GM18868 (cell line): ENCODE measurements around the gene SLC8A2.

Experiments
- ATAC-seq: cut with Tn5 transposase; IDR thresholded peaks from one replicate; pipeline ENCODE4 v1.9.1; 2021; ENCODE audit warnings: mild to moderate bottlenecking, moderate library complexity; ENCODE audit not compliant: unreplicated experiment

The SLC8A2 gene

GRCh38 chr19:47432091-47432490, 39.6 kb downstream of the SLC8A2 start:
- ATAC-seq: no peak

- ATAC-seq: no peak
These were observed 41.5 kb downstream of the SLC8A2 start for GRCh38 chr19:47430041-47430802.

- ATAC-seq: no peak
These were observed 42.4 kb downstream of the SLC8A2 start for GRCh38 chr19:47429140-47429793.

- ATAC-seq: no peak
These were observed 43.4 kb downstream of the SLC8A2 start for GRCh38 chr19:47428177-47428894.

DNA sequence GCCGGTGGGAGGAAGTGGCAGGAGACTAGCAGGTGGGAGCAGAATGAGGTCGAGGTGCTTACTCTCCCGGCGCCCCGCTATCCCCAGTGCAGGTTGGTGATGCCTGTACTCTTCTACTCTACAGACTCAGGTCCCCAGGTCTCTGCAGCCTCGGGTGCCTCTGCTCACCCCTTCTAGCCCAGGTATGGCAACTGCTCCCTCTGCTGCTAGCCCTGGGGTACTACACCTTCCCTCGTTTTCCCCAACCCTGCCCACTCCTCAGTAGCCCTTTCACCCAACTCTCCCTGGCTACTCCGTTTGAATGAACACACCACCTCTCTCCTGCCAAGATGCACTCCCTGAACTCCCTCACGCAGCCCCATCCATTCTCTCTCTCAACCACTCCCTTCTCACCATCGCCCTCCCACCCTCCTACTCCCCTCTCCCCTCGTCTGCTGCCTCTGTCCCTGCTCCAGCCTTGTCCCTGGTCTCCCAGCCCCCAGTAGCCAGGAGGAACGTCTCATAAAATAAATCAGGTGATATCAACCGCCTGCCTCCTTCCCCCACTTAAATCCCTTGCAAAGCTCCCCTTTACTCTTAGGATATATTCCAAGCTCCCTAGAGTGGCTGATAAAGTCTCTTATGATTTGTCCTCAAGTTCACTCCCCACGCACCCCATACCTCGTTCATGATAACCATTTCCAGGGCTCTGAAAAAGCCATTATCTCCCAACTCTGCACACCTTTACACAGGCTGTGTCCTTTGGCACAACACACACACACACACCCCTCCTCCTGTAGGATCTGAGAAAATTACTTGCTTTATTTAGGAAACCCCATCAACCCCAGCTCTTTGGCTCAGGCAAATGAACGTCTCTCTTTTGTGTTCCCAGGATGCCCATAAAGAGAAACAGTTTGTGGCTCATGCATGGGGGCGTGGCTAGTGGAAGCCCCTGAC, 44.2 kb downstream of the SLC8A2 start:
- ATAC-seq: no peak

GRCh38 chr19:47423203-47423882, 48.4 kb downstream of the SLC8A2 start:
- no peak for ATAC-seq

DNA sequence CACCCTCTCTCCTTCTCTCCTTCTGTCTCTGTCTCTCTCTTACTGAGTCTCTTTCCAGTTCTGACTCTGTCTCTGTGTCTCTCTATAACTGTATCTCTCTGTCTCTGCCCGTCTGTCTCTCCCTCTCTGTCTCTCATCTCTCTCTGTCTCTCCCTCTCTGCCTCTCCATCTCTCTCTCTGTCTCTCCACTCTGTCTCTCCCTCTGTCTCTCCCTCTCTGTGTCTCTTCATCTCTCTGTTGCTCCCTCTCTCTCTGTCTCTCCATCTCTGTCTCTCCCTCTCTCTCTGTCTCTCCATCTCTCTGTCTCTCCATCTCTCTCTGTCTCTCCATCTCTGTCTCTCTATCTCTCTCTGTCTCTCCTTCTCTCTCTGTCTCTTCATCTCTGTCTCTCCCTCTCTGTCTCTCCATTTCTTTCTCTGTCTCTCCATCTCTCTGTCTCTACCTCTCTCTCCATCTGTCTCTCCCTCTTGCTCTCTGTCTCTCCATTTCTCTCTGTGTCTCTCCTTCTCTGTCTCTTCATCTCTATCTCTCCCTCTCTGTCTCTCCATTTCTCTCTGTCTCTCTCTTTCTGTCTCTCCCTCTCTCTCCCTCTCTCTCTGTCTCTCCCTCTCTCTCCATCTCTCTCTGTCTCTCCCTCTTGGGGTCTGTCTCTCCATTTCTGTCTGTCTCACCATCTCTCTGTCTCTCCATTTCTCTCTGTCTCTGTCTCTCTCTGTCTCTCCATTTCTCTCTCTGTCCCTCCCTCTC, 49.1 kb downstream of the SLC8A2 start:
- ATAC-seq: no peak

GRCh38 chr19:47421844-47422395, 49.8 kb downstream of the SLC8A2 start:
- ATAC-seq: no peak

DNA sequence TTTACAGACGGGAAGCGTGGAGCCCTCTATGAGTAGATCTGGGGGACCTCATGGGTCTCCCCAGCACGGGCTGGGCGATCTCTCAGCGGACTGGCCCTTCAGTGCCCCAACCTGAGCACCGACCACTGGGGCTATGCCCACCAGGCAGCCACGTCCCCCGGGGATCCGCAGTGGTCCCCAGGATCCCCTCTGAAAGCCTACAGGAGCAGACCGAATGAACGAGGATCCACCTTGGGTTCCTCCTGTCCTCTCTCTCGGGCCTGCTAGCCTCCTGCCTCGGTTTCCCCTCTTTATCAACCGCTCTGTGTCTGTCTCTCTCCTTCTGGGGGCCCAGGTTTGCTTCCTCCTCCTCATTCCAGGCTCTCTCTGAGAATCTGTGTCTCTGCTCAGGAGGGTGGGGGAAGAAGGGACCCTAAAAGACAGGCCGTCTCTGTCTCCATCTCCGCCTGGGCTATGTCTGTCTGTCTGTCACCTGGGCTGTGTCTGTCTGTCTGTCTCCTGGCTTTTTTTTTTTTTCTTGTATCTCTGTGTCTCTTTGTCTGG, 50.4 kb downstream of the SLC8A2 start:
- no peak for ATAC-seq

- no peak for ATAC-seq
These were observed 51.9 kb downstream of the SLC8A2 start for GRCh38 chr19:47419789-47420188.

DNA sequence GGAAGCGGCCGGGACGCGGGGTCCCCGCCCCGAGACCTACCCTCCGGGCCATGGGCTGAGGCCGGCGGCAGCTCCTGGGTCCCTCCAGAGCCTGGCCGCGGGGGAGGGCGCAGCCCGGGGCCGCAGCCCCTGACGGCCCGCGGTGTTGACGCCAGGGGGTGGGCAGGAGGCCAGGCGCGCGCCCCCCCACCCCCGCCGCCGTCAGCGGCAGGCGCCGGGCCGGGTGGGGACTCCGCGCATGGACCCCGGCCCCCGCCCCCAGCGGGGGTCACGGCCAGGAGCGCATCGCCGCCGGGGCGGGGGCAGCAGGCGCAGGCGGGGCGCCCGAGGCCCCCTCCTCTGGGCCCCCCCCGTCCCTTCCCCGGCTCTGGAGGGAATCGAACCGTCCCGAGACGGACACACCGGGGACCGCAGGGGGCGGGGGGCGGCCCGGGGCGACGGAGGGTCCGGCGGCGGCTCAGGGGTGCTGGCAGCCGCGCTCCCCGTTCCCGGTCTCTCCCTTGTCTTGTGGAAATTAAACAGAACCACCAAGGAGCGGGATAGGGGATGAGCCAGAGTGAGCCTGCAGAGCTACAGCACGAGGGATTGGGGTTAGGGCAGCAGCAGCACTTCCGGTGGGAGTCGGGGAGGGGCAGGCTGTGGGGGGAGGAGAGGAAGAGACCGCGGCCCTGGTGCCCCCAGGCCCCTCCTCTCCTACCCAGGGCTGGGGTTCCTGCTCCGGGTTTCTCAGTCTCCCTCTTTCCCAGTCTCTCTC, 52.5 kb downstream of the SLC8A2 start, which contains the start of gene MEIS3:
Gene MEIS3 (minus strand): TSS at position 498 of the 754 bp plus-strand sequence. CDS start 446 bp downstream, at position 52.
- ATAC-seq: no peak

- ATAC-seq: no peak
These were observed 53.0 kb downstream of the SLC8A2 start for GRCh38 chr19:47418692-47419029.

- ATAC-seq: no peak
These were observed 53.7 kb downstream of the SLC8A2 start for GRCh38 chr19:47417746-47418691.

DNA sequence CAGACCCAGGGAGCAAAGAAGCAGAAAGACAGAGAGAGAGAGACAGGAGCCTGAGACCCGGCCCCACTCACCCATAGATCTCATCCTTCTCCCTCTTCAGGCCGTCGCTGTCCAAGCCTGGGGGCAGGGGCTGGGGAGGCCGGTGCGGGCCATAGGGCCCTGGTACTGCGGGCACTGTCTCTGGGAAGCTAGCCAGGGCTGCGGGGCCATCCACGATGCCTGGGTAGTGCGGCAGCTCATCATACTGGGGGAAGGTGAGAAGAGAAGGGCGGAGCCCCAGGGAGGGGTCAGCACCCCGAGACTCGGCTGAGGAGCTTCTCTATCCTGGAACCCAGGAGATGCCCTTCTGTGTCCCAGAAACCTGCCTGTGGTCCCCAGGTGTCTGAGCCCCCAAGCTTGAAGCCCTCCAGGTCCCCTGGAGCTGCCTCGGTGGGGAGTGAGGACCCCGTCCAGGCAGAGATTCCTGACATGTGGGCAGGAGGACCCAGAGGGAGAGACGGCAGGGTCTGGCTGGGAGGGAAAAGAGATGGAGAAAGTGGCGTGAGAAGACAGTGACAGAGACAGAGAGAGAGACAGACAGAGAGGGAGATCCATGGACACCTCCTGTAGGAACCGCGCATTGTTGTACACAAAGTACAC, 54.5 kb downstream of the SLC8A2 start:
- no peak for ATAC-seq

- no peak for ATAC-seq
These were observed 55.1 kb downstream of the SLC8A2 start for GRCh38 chr19:47416643-47416985.

- ATAC-seq: no peak
These were observed 55.6 kb downstream of the SLC8A2 start for GRCh38 chr19:47415953-47416642.
